ENCODE measurements around the gene MEF2D. TPM values are rescaled to one million over a fixed set of nuclear protein-coding genes. Genes with fewer than 3 reads are reported as not detected.

MEF2D gene
- total and polyA plus RNA-seq, 2 experiments from 2014 or later = 23.6 to 34.1 TPM

GRCh38 chr1:156460525-156460924 is 40.0 kb downstream of the MEF2D start:
- 91% methylated on average over 1 of the region's 1 CpG for WGBS, 2 experiments (ENCODE audit: low coverage in 1 of 2, low lambda C conversion rate in 2 of 2, missing lambda C conversion rate in 2 of 2)
- TF ChIP-seq EZH2 (IDR thresholded peaks at IDR 0.05; ENCODE audit: insufficient read depth, poor library complexity, severe bottlenecking) (no peak), EZH2phosphoT487 (IDR thresholded peaks at IDR 0.05; ENCODE audit: insufficient read depth, low read depth) (no peak)

GRCh38 chr1:156458181-156458503 is 42.4 kb downstream of the MEF2D start:
- H3K27ac ChIP-seq = peak overlapping the region; percentile 99
- no peaks in the 10 kb centered on the region for H3K36me3 ChIP-seq (ENCODE audit: low read depth)
- in situ Hi-C loops (cut with MboI) = no loop called here
- no peaks in the 10 kb centered on the region for H3K79me2 ChIP-seq (ENCODE audit: insufficient read depth)
- TF ChIP-seq EZH2 (IDR thresholded peaks at IDR 0.05; ENCODE audit: insufficient read depth, poor library complexity, severe bottlenecking) (no peak), EZH2phosphoT487 (IDR thresholded peaks at IDR 0.05; ENCODE audit: insufficient read depth, low read depth) (no peak)
- no peaks in the 10 kb centered on the region for H3K9me3 ChIP-seq (ENCODE audit: low read depth)
- H4K20me1 ChIP-seq (ENCODE audit: insufficient read depth) = no peaks in the 10 kb centered on the region
- no peak overlapping the region for H3K4me3 ChIP-seq
- DNase-seq = peak; percentile 87
- H3K27me3 ChIP-seq (replicated peaks; ENCODE audit: insufficient read depth) = no peaks in the 10 kb centered on the region
- peak overlapping the region; percentile 94 for H3K9ac ChIP-seq
- H2AFZ ChIP-seq = no peak overlapping the region
- H3F3A ChIP-seq (ENCODE audit: insufficient read depth) = peaks cover 26% of the 10 kb centered on the region
- H3K4me2 ChIP-seq (ENCODE audit: unreplicated experiment) = no peak overlapping the region
- H3K9me2 ChIP-seq (ENCODE audit: insufficient read depth) = no peaks in the 10 kb centered on the region
- H3K4me1 ChIP-seq (ENCODE audit: insufficient read depth) = peaks cover 12% of the 10 kb centered on the region; the same call in 1 of the 2 replicates
- WGBS, 2 experiments (ENCODE audit: low coverage in 1 of 2, low lambda C conversion rate in 2 of 2, missing lambda C conversion rate in 2 of 2) = 48 to 50% methylated on average over 3 of the region's 3 CpGs

More at GRCh38 chr1:156460525-156460924, 40.0 kb downstream of the MEF2D start:
- peaks cover 25% of the 10 kb centered on the region for H3K4me1 ChIP-seq (ENCODE audit: insufficient read depth)
- peaks cover 45% of the 10 kb centered on the region for H3F3A ChIP-seq (ENCODE audit: insufficient read depth)
- in situ Hi-C loops (cut with MboI) = no loop called here
- no peaks in the 10 kb centered on the region for H3K9me3 ChIP-seq (ENCODE audit: low read depth)
- H3K27me3 ChIP-seq (replicated peaks; ENCODE audit: insufficient read depth) = no peaks in the 10 kb centered on the region
- H2AFZ ChIP-seq = no peak overlapping the region
- no peak overlapping the region for H3K4me3 ChIP-seq
- H3K9ac ChIP-seq = no peak overlapping the region
- H4K20me1 ChIP-seq (ENCODE audit: insufficient read depth) = no peaks in the 10 kb centered on the region
- DNase-seq = no peak
- H3K36me3 ChIP-seq (ENCODE audit: low read depth) = no peaks in the 10 kb centered on the region
- H3K9me2 ChIP-seq (ENCODE audit: insufficient read depth) = no peaks in the 10 kb centered on the region
- H3K4me2 ChIP-seq (ENCODE audit: unreplicated experiment) = no peak overlapping the region
- H3K79me2 ChIP-seq (ENCODE audit: insufficient read depth) = no peaks in the 10 kb centered on the region
- no peak overlapping the region for H3K27ac ChIP-seq

- 1 to 2% methylated on average over 56 to 57 of the region's 59 CpGs for WGBS, 2 experiments (ENCODE audit: low coverage in 1 of 2, low lambda C conversion rate in 2 of 2, missing lambda C conversion rate in 2 of 2)
- peak overlapping the region; percentile 94 for H3K9ac ChIP-seq
- H3K27ac ChIP-seq = peak overlapping the region; percentile 99
- no peaks in the 10 kb centered on the region for H4K20me1 ChIP-seq (ENCODE audit: insufficient read depth)
- no peaks in the 10 kb centered on the region for H3K27me3 ChIP-seq (replicated peaks; ENCODE audit: insufficient read depth)
- H3K79me2 ChIP-seq (ENCODE audit: insufficient read depth) = no peaks in the 10 kb centered on the region
- DNase-seq = peak; percentile 99
- H3K36me3 ChIP-seq (ENCODE audit: low read depth) = no peaks in the 10 kb centered on the region
- in situ Hi-C loops (cut with MboI) = no loop called here
- peak overlapping the region; percentile 74 for H3K4me3 ChIP-seq
- TF ChIP-seq EZH2 (IDR thresholded peaks at IDR 0.05; ENCODE audit: insufficient read depth, poor library complexity, severe bottlenecking) (no peak), EZH2phosphoT487 (IDR thresholded peaks at IDR 0.05; ENCODE audit: insufficient read depth, low read depth) (no peak)
- no peaks in the 10 kb centered on the region for H3K9me3 ChIP-seq (ENCODE audit: low read depth)
- H2AFZ ChIP-seq = peak overlapping the region; percentile 97
- peaks cover 21% of the 10 kb centered on the region for H3F3A ChIP-seq (ENCODE audit: insufficient read depth)
- peaks cover 12% of the 10 kb centered on the region; the same call in 1 of the 2 replicates for H3K4me1 ChIP-seq (ENCODE audit: insufficient read depth)
- no peaks in the 10 kb centered on the region for H3K9me2 ChIP-seq (ENCODE audit: insufficient read depth)
- peak overlapping the region; percentile 93 for H3K4me2 ChIP-seq (ENCODE audit: unreplicated experiment)
These were observed 43.7 kb downstream of the MEF2D start for GRCh38 chr1:156456625-156457465.

GRCh38 chr1:156455362-156455761 is 45.2 kb downstream of the MEF2D start:
- no peaks in the 10 kb centered on the region for H3K79me2 ChIP-seq (ENCODE audit: insufficient read depth)
- H4K20me1 ChIP-seq (ENCODE audit: insufficient read depth) = no peaks in the 10 kb centered on the region
- no peaks in the 10 kb centered on the region for H3K9me3 ChIP-seq (ENCODE audit: low read depth)
- no peak for TF ChIP-seq EZH2phosphoT487 (IDR thresholded peaks at IDR 0.05; ENCODE audit: insufficient read depth, low read depth)
- no peak for TF ChIP-seq EZH2 (IDR thresholded peaks at IDR 0.05; ENCODE audit: insufficient read depth, poor library complexity, severe bottlenecking)
- H3F3A ChIP-seq (ENCODE audit: insufficient read depth) = peaks cover 15% of the 10 kb centered on the region
- DNase-seq = no peak
- H3K9ac ChIP-seq = no peak overlapping the region
- H3K4me3 ChIP-seq = no peak overlapping the region
- in situ Hi-C loops (cut with MboI) = no loop called here
- H3K4me2 ChIP-seq (ENCODE audit: unreplicated experiment) = no peak overlapping the region
- WGBS, 2 experiments (ENCODE audit: low coverage in 1 of 2, low lambda C conversion rate in 2 of 2, missing lambda C conversion rate in 2 of 2) = 85 to 87% methylated on average over 7 of the region's 7 CpGs
- no peaks in the 10 kb centered on the region for H3K27me3 ChIP-seq (replicated peaks; ENCODE audit: insufficient read depth)
- H3K36me3 ChIP-seq (ENCODE audit: low read depth) = no peaks in the 10 kb centered on the region
- no peak overlapping the region for H3K27ac ChIP-seq
- H2AFZ ChIP-seq = no peak overlapping the region
- no peaks in the 10 kb centered on the region for H3K9me2 ChIP-seq (ENCODE audit: insufficient read depth)
- H3K4me1 ChIP-seq (ENCODE audit: insufficient read depth) = peaks cover 12% of the 10 kb centered on the region; the same call in 1 of the 2 replicates
